Left renal cortex interstitium (tissue), 4 donors: ENCODE results near the gene MTG1. TPM values are rescaled to one million over a fixed set of nuclear protein-coding genes. Genes with fewer than 3 reads are reported as not detected.

ENCODE experiments used
- DNase-seq, 4 donors: peaks; one replicate each; pipeline ENCODE4 v3.0.0-alpha.2; 2013; ENCODE audit warnings: low read depth in 4 of 4, low spot score in 2 of 4, missing footprints in 1 of 4
- polyA plus RNA-seq, 4 donors: library from polyadenylated mRNA; unstranded; fragments of 120-200 nt; gene quantifications; one replicate each; pipeline ENCODE4 v1.2.1, GENCODE V29; 2013; ENCODE audit not compliant: insufficient read length in 4 of 4

The MTG1 gene
- polyA plus RNA-seq, 4 donors = 60.3 to 104 (median 81.0) TPM

GRCh38 chr10:133444342-133445267, 50.6 kb downstream of the MTG1 start:
- no peak for DNase-seq

- no peak for DNase-seq
Measured at GRCh38 chr10:133445268-133445732, 51.3 kb downstream of the MTG1 start.

GRCh38 chr10:133445751-133446708, 52.1 kb downstream of the MTG1 start:
- DNase-seq = no peak

- DNase-seq = no peak
Measured at GRCh38 chr10:133446979-133447378, 53.0 kb downstream of the MTG1 start.

GRCh38 chr10:133448120-133448519, 54.2 kb downstream of the MTG1 start:
- no peak for DNase-seq

GRCh38 chr10:133451346-133451745, 57.4 kb downstream of the MTG1 start:
- DNase-seq = no peak

- DNase-seq = no peak
Measured at GRCh38 chr10:133452453-133452852, 58.5 kb downstream of the MTG1 start.

- DNase-seq = no peak
Measured at GRCh38 chr10:133453516-133454203, 59.7 kb downstream of the MTG1 start, which contains the start of gene SCART1. TSS of gene SCART1 (plus strand) at chr10:133453945. CDS start at chr10:133453998, 53 bp downstream.

- no peak for DNase-seq
Measured at GRCh38 chr10:133454204-133454893, 60.4 kb downstream of the MTG1 start.

- no peak for DNase-seq
Measured at GRCh38 chr10:133455196-133455595, 61.2 kb downstream of the MTG1 start.

GRCh38 chr10:133455611-133456031, 61.7 kb downstream of the MTG1 start:
- DNase-seq = no peak

GRCh38 chr10:133456041-133456951, 62.3 kb downstream of the MTG1 start:
- no peak for DNase-seq

- DNase-seq = no peak
Measured at GRCh38 chr10:133457100-133457841, 63.3 kb downstream of the MTG1 start.

- DNase-seq = no peak
Measured at GRCh38 chr10:133458021-133458709, 64.2 kb downstream of the MTG1 start.

- no peak for DNase-seq
Measured at GRCh38 chr10:133458710-133459453, 64.9 kb downstream of the MTG1 start.

- DNase-seq = no peak
Measured at GRCh38 chr10:133459454-133460207, 65.7 kb downstream of the MTG1 start.
